Skeletal muscle satellite cell (primary cell): ENCODE data around the gene SFMBT2.

Source experiments
- H3K27me3 ChIP-seq: 2 replicates; pipeline ENCODE4 v1.7.0; 2013; ENCODE audit warnings: low read length; ENCODE audit not compliant: control insufficient read depth, insufficient read depth
- H3K36me3 ChIP-seq: 2 replicates; pipeline ENCODE4 v1.7.0; 2013; ENCODE audit warnings: mild to moderate bottlenecking, control low read depth, low read length; ENCODE audit not compliant: insufficient read depth
- H3K4me1 ChIP-seq: 2 replicates; pipeline ENCODE4 v1.7.0; 2013; ENCODE audit warnings: low read length; ENCODE audit not compliant: control insufficient read depth, insufficient read depth
- H3K4me2 ChIP-seq: 2 replicates; pipeline ENCODE4 v1.7.0; 2013; ENCODE audit warnings: mild to moderate bottlenecking, low read length
- H3K4me3 ChIP-seq: 2 replicates; pipeline ENCODE4 v1.7.0; 2013; ENCODE audit warnings: low read length
- H3K9ac ChIP-seq: 2 replicates; pipeline ENCODE4 v1.7.0; 2013; ENCODE audit warnings: mild to moderate bottlenecking, low read depth, low read length, moderate library complexity
- H3K9me3 ChIP-seq: replicated peaks from 2 replicates; pipeline ENCODE4 v1.7.0; 2013; ENCODE audit warnings: mild to moderate bottlenecking, control low read depth, low read length

The SFMBT2 gene

DNA sequence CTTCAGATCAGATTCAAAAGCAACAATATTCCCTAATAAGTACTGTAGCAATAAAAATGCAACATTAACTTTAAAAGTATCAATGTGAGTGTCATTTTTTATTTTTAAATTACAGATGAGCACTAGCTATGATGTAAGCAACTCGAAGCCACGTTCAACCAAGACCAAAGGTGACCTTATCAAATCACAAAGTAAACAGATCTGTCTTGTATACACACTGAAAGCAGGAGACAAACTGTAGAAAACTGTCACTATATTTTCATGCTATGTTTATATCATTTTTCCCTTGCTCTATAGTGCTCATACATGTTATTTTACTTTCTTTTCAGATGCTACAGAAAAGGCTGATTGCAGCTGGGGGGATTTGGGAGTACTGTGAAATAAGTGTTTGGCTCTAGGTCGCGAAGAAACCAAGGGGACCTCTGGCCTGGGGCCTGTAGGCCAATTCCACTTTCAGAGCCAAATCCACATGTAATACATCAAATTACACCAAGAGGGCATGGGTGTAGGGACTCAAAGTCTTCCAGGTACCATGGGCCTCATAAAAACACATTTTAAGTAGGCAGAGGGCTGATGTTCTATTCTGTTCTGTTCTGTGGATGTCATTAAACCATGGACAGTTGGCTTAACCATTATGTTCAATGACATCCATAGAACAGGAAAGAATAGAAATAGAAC, 245.2 kb downstream of the SFMBT2 start:
- H3K4me2 ChIP-seq = no peak overlapping the region
- H3K27me3 ChIP-seq = no peaks in the 10 kb centered on the region
- no peak overlapping the region for H3K9ac ChIP-seq
- no peaks in the 10 kb centered on the region for H3K4me1 ChIP-seq
- H3K36me3 ChIP-seq = no peaks in the 10 kb centered on the region
- H3K4me3 ChIP-seq = no peak overlapping the region
- H3K9me3 ChIP-seq = no peaks in the 10 kb centered on the region

DNA sequence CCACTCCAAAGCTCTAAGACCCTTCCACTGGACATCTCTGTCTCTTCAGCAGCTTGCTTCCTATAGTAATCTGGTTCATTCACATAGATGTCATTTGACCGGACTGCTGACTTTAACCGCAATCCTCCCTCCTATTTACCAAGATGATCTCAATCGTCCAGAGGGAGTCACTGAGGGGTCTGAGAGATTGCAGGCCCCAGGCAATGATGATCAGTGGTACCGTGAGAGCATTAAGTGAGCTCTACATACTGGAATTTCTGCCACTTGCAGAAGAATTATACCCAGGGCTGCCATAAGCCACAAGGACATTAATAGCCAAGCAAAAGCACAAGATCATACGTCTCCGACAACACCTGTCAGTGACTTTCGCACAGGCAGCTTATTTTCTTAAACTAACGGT, 245.9 kb downstream of the SFMBT2 start:
- Histone ChIP-seq H3K9me3 (no peaks in the 10 kb centered on the region), H3K27me3 (no peaks in the 10 kb centered on the region), H3K4me2 (no peak overlapping the region), H3K4me1 (no peaks in the 10 kb centered on the region), H3K9ac (no peak overlapping the region), H3K4me3 (no peak overlapping the region), H3K36me3 (no peaks in the 10 kb centered on the region)

DNA sequence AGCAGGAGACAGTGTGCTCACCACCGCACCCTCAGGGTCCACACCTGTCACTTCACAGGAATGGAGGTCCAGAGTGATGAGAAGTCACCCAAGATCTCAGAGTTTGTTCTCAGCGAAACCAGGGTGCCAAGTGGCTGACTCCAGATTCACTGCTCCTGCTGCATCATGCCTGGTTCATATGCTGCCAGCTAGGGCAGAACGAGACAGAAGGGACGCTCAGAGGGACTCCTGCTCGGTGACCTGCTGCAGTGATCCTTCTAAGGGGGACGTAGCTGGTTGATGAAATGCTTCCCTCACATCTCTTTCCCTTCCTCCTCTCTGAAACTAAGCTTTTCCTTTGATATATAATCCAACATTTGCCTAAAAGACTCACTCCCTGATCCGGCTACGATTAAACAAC, 248.5 kb downstream of the SFMBT2 start:
- Histone ChIP-seq H3K4me2 (no peak overlapping the region), H3K27me3 (no peaks in the 10 kb centered on the region), H3K9ac (no peak overlapping the region), H3K36me3 (no peaks in the 10 kb centered on the region), H3K9me3 (no peaks in the 10 kb centered on the region), H3K4me3 (no peak overlapping the region), H3K4me1 (no peaks in the 10 kb centered on the region)

DNA sequence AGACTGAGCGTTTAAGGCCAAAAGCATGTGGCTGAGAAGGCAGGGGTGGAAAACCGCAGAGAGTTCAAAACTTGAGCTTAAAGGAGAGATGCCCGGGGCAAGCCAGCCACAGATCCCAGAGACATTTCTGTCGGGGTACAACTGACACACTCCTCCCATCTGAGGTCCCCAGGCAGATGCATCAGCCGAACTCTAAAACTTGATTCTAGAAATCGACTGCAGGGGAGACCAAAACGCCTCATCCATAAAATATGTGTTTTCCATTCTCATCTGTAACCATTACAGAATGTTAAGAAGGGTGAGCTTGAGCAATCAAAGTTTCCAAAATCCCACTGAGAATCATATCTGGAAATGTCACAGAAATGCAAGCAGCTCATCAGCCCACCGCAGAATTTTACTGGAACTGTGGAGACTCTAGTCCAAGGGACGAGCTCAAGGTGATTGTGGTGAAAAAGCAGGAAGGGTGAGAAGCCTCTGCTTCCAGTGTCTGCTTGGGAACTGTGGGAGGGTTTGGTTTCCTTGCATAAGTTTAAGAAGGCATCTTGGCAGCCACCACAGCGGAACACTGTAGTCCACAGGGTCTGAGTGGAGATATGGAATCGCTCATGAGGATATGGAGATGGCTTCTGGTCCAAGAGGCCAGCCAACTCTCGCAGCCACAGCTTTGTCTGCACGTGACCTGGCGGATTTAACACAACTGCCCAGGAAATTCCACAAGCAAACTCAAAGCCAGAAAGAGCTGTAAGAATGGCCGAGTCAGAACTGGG, 249.2 kb downstream of the SFMBT2 start:
- H3K9ac ChIP-seq = no peak overlapping the region
- H3K4me2 ChIP-seq = no peak overlapping the region
- H3K27me3 ChIP-seq = no peaks in the 10 kb centered on the region
- no peaks in the 10 kb centered on the region for H3K9me3 ChIP-seq
- no peak overlapping the region for H3K4me3 ChIP-seq
- no peaks in the 10 kb centered on the region for H3K36me3 ChIP-seq
- no peaks in the 10 kb centered on the region for H3K4me1 ChIP-seq

DNA sequence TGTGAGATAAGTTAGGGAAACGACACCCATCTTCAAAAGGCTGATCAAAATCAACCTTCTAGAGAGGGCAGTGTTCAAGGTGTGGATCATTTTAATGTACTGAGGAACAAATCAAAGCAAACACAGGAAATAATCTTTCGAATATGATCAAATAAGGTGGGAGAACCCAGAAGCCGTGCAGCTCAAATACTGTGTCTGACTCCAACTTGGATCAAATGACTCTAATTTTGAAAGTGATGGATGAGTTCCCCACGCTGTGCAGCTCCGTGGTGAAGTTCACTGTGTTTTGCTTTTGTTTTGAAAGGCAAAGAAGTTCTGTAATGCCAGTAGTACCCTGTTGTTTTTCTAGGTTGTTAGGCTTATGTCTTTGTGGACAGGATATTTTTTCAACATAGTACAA, 250.9 kb downstream of the SFMBT2 start:
- H3K4me3 ChIP-seq = no peak overlapping the region
- no peaks in the 10 kb centered on the region for H3K4me1 ChIP-seq
- H3K4me2 ChIP-seq = no peak overlapping the region
- H3K9me3 ChIP-seq = no peaks in the 10 kb centered on the region
- no peaks in the 10 kb centered on the region for H3K36me3 ChIP-seq
- no peaks in the 10 kb centered on the region for H3K27me3 ChIP-seq
- H3K9ac ChIP-seq = no peak overlapping the region

DNA sequence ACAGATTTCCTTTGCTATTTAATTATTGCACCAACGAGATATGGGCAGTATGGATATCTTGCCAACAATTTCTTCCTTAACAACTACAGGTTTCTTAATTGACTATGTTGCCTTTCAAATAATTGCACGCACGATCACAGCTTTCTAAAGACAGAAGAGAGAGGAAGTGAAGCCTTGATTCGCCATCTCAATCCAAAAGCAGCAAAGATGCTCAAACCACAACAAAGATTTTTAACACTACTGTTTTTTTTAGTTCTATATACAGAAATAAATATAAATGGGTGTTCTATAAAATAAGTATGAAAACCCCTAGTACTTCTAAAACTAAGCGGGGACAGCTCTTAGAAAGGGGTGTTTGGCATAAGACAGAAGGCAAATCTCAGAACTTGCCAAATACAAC, 251.3 kb downstream of the SFMBT2 start:
- Histone ChIP-seq H3K9ac (no peak overlapping the region), H3K4me1 (no peaks in the 10 kb centered on the region), H3K27me3 (no peaks in the 10 kb centered on the region), H3K4me2 (no peak overlapping the region), H3K36me3 (no peaks in the 10 kb centered on the region), H3K9me3 (no peaks in the 10 kb centered on the region), H3K4me3 (no peak overlapping the region)

DNA sequence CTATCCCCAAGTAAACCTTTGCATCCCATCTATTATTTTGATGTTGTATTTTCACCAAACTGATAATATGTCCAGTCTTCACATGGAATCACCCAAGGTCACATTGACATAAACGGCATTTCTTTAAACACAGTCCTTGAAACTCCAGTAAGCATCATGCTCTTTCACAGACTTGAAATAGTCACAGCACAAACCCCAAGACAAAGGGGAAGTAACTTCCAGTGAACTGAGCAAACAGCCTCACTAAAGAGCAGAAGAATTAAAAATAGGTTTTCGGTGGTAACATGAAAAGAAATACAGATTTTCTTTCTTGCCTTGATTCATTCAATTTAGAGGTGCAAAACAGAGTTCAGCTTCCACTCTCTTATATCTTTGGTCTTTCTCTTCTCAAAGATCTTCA, 253.7 kb downstream of the SFMBT2 start:
- no peak overlapping the region for H3K4me3 ChIP-seq
- no peaks in the 10 kb centered on the region for H3K9me3 ChIP-seq
- no peak overlapping the region for H3K9ac ChIP-seq
- H3K27me3 ChIP-seq = no peaks in the 10 kb centered on the region
- H3K36me3 ChIP-seq = no peaks in the 10 kb centered on the region
- no peak overlapping the region for H3K4me2 ChIP-seq
- H3K4me1 ChIP-seq = no peaks in the 10 kb centered on the region

DNA sequence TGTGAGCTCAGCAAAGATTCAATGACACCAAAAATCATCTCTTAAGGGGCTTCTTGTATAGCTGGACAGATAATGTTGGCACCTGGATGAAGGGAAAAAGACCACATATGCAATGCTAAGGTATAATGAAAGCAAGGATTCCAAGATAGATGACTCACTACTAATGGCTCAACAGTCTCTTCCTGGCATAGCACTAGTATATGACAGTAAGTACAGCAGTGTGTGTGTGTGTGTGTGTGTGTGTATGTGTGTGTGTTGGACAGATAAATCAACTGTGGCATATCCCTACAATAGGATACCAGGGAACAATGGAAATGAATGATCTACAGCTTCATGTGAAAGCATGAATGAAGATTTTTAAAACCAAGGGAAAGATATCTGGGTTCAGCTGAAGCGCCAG, 257.1 kb downstream of the SFMBT2 start:
- H3K9me3 ChIP-seq = no peaks in the 10 kb centered on the region
- H3K4me2 ChIP-seq = no peak overlapping the region
- no peak overlapping the region for H3K9ac ChIP-seq
- no peaks in the 10 kb centered on the region for H3K27me3 ChIP-seq
- H3K36me3 ChIP-seq = no peaks in the 10 kb centered on the region
- H3K4me1 ChIP-seq = no peaks in the 10 kb centered on the region
- H3K4me3 ChIP-seq = no peak overlapping the region

DNA sequence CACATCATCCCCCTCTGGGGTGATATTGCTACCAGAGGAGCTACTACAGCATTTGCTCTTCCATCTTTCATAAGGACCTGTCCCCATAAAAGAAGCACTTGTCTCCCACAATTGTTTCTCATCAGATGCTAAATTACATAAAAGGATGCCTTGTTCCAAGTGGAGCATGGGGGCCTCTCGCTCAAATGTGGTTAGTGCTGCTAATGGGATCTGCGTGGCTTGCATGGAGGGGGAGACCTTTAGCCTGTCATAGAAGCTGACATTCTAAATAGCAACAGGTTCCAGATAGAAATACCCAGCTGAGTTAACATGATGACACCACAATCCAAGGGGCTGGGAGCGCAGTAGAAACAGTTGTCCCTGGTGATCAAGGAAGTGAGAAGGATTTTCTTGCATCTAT, 257.9 kb downstream of the SFMBT2 start:
- H3K4me3 ChIP-seq = no peak overlapping the region
- no peaks in the 10 kb centered on the region for H3K4me1 ChIP-seq
- H3K4me2 ChIP-seq = no peak overlapping the region
- H3K36me3 ChIP-seq = no peaks in the 10 kb centered on the region
- H3K9ac ChIP-seq = no peak overlapping the region
- no peaks in the 10 kb centered on the region for H3K9me3 ChIP-seq
- H3K27me3 ChIP-seq = no peaks in the 10 kb centered on the region

DNA sequence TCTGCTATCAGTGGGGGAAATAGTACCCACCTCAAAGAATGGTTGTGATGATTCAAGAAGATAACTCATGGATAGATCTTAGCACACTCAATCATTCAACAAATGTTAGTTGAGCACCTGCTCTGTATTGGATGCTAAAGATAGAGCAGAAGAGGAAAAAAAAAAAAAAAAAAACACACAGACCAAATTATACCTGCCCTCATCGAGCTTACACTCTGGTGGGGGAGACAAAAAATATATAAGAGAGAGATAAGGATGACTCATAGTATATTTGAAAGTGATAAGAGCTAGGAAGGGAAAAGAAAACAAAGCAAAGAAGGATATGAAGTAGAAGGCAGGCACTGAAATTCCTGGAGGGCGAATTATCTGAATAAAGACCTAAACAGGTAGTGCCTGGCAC, 258.5 kb downstream of the SFMBT2 start:
- Histone ChIP-seq H3K4me2 (no peak overlapping the region), H3K27me3 (no peaks in the 10 kb centered on the region)

DNA sequence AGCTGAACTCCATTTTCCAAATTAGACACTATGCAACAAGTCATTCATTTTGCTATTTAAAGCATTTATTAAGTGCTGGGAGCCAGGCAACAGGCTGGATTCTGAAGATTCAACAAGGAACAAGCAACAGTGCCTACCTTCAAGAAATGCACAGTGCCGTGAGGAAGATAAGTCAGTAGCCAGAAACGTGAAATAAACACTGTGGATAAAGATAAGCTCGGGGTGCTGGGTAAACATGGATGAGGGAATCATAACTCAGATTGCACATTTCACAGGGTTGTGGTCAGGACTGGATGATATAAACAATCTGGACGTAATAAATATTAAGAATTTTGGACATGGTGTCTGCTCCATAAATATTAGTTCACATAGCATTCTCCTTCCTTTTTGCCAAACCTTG, 259.3 kb downstream of the SFMBT2 start:
- Histone ChIP-seq H3K27me3 (no peaks in the 10 kb centered on the region), H3K4me1 (no peaks in the 10 kb centered on the region), H3K4me3 (no peak overlapping the region), H3K36me3 (no peaks in the 10 kb centered on the region), H3K4me2 (no peak overlapping the region), H3K9ac (no peak overlapping the region), H3K9me3 (no peaks in the 10 kb centered on the region)

More for the DNA sequence above, 258.5 kb downstream of the SFMBT2 start:
- H3K4me3 ChIP-seq = no peak overlapping the region
- H3K9ac ChIP-seq = no peak overlapping the region
- no peaks in the 10 kb centered on the region for H3K4me1 ChIP-seq
- no peaks in the 10 kb centered on the region for H3K36me3 ChIP-seq
- H3K9me3 ChIP-seq = no peaks in the 10 kb centered on the region

DNA sequence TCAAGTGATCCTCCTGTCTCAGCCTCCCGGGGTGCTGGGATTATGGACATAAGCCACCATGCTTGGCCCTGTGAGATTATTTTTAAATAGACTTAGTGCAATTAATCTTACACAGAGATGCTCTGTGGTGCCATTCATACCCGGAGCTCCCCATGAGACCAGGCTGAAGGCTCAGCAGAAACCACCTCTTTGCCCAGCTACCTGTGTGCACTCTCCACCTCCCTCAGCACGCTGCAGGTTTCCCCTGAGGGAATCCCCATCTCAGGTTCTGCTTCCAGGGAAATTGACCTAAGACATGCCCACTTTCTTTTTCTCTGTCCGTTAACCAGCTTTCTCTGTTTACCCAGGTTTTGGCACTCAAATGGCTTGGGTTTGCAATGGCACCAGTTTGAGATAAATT, 260.5 kb downstream of the SFMBT2 start:
- no peaks in the 10 kb centered on the region for H3K36me3 ChIP-seq
- H3K4me3 ChIP-seq = no peak overlapping the region
- no peak overlapping the region for H3K4me2 ChIP-seq
- H3K4me1 ChIP-seq = no peaks in the 10 kb centered on the region
- peaks cover 3% of the 10 kb centered on the region for H3K27me3 ChIP-seq
- H3K9ac ChIP-seq = no peak overlapping the region
- no peaks in the 10 kb centered on the region for H3K9me3 ChIP-seq
